Glomerular endothelial cell (primary cell): Measurements from ENCODE around the gene NCKAP5. TPM values are rescaled to one million over a fixed set of nuclear protein-coding genes. Genes with fewer than 3 reads are reported as not detected.
"Not testable (repeated sequence)": the region's sequence is repeated elsewhere in the genome, so short reads cannot be mapped to it uniquely, and the experiment has no call there.

Experiments
- DNase-seq: peaks from one replicate; pipeline ENCODE4 v3.0.0-alpha.2; 2011; ENCODE audit warnings: low read depth, low spot score; ENCODE audit errors: extremely low read depth
- total RNA-seq: library from RNA; depleted of rRNA; stranded (reverse); fragments of >200 nt; gene quantifications from 2 replicates; pipeline ENCODE4 v1.2.3, GENCODE V29; 2015

NCKAP5 gene
- total RNA-seq, 1 donor from 2014 or later: 6.8 TPM

DNA sequence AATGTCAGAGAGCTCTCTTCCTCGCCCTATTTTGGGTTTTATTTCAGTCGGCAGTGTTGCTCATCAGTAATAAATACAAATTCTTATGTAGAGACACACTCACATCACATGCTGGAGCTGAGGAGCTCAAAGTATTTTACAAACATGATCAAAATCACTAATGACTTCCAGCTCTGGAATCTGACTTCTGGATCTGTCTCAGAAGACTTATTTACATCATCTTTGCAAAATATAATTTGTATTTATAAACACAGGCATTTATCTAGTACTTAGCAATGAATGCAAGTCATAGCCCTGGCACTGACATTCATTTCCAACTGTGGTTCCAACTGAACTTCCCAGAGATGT lies 327.1 kb downstream of the NCKAP5 start:
- no peak for DNase-seq

DNA sequence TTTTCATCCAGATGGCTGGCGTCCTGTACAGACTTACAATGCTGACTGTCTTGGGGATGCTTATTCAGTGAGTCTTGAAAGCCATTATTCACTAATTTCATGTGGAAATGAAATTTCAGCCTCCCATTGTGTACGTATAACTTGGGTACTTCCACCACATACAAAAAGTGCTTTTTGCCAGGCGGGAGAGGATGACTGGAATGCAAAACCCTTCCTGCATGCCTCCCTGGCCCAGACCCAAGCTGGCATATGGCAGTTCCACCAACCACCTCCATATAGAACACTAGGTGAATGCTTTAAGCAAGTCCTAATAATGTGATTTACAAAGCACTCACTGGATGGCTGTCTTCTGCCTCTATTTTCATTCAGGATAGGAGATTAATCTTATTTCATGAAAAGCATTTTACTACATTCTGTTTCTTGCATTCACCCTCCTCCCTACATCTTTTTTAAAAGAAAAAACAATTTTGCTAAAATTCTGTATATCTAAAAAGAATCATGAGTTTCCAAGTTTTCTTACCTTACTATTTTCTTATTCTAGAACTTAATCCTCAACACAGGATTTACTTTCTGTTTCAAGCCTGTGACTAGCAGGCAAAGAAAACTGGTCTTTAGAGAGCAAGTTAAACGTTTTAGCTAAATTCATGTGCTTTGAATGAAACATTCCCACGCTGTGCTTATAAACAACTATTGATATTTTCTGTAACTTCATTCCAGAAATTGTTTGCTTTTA lies 327.6 kb downstream of the NCKAP5 start:
- DNase-seq: no peak

DNA sequence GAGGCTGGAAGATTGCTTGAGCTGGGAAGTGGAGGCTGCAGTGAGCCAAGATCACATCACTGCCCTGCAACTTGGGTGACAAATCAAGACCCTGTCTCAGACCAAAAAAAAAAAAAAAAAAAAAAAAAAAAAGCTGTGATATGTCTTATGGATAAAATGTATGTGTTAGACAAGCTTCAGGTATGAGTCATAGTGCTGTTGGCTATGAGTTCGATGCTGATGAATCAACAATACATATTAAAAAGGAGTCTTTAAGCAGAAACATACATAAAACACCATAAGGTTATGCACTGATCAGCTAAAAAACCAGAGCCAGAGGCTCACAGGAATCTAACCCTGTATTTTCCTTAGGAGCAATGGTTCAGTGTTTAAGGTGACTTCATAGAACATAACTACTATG lies 332.3 kb downstream of the NCKAP5 start:
- no peak for DNase-seq

DNA sequence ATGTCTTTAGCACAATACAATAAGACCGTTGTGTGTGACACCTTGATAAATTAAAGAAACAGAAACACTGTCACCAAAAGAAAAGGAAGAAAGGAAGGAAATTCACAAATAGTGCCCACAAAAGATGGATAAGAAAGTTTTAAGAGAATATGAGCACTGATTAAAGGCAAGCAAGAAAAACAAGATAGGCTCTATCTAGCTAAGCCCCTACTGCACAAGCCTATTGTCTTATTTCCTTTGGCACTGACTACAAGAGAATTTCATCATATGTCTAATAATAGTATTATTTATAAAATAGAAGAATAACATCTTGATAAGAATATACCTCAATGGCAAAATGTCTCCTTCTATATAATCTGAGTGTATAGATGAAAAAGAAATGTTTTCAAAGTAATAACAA lies 335.7 kb downstream of the NCKAP5 start:
- DNase-seq: no peak

DNA sequence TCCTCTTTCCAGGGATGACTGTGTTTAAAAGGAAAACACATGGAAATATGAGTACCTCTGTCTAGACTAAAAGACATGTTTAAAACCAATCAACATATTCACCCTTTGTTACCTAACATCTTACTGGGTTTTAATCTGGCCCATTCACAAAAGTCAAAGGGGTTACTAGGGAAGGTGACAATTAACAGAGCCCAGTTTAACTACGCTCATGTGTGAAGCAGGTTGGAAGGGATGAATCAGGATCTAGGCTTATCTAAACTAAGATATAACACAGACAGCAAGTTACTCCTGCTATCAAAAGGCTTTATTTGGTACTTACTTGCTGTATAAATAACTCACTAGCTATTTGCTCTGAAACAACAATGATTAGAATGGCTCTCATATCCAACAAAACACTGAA lies 337.0 kb downstream of the NCKAP5 start:
- DNase-seq: no peak

DNA sequence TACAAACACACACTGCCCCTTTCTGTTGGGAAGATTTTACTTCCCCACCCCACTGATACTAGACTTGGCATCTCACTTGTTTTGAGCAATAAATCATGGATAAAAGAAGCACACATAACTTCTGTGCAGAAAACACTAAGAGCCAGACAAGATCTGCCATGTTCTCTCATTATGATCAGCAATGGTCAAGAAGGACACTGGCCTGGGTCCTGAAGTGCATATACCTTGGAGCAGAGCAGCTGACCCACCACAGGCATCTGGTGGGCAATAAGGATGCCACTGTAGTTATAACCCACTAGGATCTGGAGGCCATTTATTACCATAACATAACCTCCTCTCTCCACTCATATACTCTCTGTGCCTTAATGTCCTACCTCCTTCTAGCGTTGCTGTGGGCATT lies 338.3 kb downstream of the NCKAP5 start:
- no peak for DNase-seq

DNA sequence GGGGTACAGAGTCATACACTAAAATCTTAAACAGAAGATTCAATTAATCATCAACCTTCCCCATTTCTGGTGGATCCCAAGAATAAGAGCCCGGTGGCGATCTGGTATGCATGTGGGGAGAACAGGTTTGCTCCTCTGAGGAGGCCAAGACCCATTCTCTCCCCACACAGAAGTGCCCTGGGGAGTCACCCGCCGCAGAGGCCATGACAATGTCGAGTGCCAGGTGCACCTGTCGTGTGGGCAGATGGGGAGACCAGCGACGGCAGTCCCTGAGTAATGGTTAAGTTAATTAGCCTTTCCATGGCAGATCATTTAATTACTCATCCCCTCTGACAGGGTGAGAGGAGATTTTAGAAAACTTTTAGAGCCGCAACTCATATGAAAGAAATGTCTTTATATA lies 345.0 kb downstream of the NCKAP5 start:
- no peak for DNase-seq

DNA sequence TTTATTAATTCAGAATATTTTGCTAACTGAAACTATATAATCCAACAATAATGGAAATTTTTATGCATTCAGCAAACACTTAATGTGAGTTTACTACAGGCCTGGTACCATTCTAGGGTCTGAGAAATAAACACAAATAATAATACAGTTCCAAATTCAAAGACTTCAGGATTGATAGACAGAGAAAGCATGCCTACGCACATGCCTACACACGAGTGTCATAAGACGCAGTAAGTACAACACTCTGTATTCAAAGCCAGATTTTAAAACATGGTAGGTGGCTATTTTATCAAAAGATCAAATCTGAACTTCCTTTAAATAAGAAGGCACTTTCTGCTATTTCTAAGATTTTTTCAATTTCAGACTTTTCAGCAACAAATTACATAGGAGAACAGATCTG lies 346.9 kb downstream of the NCKAP5 start:
- DNase-seq: no peak

DNA sequence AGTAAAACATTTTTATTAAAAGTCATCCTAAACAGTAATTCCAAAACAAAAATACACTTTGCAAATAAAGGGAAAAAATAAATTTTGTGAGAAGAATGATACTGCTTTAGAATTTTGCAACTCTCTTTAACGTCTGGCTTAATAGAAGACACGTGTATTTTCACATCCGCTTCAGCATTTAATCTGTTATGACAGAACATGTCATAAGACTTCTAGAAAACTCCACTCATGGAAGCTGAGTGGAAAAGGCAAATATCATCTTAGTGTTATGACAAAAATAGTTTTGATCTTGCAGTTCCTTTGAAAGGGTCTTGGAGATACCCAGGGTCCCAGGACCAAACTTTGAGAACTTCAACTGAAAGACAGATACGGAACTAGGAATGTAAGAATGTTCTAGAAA lies 350.1 kb downstream of the NCKAP5 start:
- DNase-seq: no peak

DNA sequence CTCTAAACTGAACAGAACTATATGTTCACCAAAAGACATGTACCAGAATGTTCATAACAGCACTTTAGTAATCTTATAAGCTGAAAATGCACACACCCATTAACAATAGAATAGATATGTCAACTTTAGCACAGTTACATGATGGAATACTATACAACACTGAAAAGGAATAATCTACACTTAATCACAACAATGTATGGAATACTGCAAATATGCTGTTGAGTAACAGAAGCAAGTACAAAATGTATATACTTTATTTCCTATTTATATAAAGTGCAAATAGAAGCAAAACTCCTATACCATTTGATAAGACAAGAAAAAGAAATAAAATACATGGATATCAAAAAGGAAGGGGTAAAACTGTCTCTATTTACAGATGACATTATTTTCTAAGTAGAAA lies 352.8 kb downstream of the NCKAP5 start:
- DNase-seq: no peak

DNA sequence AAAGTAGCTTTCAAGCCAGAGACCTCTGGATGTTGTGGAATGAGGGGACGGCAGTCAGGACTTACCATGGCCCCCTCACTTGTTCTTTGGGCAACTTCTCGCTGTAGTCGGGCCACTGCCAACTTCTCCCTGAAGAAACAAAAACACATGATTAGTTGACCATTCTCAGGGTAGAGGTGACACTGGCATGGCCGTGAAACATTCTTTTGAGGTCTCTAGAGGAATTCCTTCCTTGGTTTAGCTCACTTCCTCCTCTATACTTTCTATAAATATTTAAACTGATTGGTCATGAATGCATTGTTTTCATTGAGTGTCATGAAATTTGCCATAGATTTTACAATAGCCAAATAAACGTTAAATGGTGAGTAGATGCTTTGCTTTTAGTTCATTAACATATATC lies 354.6 kb downstream of the NCKAP5 start:
- no peak for DNase-seq

DNA sequence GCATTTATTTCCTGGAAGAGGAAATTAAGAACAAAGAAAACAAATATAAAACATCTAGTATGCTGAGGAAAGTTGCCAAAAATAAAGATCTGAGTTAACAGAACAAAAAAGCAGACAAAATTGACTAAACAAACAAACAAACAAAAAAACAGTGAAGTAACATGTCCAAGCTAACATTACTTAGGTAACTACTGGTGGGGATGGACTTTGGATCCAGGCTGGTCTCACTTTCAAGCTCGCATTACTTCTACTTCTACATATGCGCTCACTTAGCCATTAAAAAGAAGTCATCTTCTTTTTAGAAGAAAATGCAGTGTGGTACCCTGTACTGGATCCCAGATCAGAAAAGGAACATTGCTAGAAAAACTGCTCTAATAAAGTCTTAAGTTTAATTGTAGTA lies 358.9 kb downstream of the NCKAP5 start:
- no peak for DNase-seq

DNA sequence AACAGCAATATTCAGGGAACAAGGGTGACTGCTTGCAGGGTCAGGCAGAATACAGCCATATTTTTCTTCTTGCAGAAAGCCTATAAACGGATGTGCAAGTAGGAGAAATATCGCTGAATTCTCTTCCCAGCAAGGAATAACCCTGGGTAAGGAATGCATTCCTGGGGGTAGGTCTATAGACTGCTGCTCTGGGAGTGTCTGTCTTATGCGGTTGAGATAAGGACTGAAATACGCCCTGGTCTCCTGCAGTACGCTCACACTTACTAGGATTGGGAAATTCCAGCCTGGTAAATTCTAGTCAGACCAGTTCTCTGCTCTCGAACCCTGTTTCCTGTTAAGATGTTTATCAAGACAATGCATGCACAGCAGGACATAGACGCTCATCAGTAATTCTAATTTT lies 361.6 kb downstream of the NCKAP5 start:
- DNase-seq: not testable (repeated sequence)

DNA sequence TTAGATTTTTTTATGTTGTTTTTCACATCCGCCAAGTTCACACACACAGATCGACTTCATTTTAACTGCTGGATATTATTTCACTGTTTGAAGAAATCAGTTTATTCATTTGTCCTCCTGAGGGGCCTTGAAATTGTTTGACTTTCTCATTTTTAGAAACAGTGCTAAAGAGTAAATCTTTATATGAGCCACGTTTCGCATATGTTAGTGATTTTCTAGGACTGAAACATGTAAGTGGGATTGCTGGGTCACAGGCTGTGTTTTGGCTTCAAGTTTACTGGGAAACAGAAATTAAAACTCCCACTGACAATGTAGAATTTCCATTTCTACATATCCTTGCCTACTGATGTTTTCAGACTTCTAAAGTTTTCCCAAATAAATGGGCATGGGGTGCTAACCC lies 363.8 kb downstream of the NCKAP5 start:
- no peak for DNase-seq

DNA sequence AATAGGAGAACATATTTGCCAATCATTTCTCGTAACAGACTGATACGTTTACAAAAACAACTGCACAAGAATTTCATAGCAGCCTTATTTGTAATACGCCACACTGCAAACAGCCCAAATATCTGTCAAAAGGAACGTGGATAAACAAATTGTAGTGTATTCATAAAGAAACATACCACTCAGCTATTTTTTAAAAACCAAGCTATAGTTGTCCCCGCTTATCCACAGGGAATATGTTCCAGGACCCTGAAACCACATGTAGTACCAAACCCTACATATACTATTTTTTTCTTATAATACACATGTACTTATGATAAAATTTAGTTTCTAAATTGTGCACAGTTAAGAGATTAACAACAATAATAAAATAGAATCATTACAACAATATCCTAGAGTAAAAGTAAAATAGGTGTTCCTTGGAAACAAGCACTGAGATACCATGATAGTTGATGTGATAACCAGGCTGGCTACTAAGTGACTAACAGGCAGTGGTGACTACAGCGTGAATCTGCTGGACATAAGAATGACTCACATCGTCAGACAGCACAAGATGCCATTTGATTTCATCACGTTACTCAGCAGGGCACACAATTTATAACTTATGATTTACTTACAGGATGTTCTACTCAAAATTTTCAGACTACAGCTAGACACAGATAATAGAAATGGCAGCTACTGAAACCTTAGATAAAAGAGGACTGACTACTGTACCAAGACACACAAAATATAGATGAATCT lies 367.4 kb downstream of the NCKAP5 start:
- DNase-seq: peak; percentile 22

DNA sequence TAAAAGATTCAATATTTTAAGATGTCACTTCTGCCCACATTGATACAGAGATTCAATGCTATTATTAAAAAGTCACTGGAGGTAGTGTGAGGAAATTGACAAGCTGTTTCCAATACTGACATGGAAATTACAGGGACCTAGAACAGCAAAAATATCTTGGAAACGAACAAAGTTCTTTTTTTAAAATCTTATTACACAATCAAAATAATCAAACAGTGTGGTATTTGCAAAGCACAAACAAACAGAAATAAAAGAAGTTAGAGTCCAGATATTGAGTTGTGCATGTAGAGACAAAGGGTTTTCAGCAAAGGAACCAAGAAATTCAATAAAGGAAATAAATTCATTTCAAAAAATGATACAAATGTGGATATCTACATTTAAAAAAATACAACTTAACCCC lies 369.6 kb downstream of the NCKAP5 start:
- no peak for DNase-seq

DNA sequence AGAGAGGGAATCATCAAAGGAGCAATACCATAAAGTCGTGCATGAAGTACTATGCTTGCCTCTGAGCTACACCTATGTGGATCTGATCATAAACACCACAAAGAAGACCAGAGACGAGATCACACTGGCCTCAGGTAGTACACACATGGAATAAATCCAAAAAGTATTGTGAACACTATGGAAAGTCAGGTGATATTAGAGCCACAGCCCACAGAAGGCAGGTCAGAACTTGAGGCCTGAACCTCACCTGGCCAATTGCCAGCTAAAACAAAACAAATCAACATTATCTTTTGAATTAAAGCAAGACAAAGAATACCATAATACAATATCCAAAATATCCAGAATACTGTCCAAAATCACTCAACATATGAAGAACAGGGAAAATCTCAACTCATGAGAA lies 371.1 kb downstream of the NCKAP5 start:
- DNase-seq: no peak

DNA sequence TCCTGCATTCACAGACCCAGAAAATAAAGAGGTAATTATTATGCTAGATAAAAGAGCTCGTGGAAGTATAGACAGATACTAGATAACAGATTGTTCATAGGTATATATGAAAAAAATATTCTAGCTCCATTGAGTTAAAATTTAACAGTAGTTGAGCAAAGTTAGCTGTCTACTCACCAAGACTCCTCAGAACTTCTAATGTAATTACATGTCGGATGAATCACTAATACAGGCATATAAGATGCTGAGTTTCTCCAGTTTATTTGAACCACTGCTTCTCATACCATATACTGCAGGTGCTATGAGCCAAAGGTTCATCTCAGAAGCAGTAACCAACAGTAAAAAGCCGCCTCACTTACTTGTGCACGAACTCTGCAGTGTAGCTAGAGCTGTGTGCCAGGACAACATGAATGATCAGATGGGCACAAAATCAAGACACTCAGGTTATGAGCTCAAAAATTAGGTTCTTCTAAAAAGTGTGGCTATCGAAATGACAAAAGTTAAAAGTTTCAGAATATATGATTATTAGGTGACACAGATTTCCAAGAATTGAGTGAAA lies 373.4 kb downstream of the NCKAP5 start:
- DNase-seq: no peak

DNA sequence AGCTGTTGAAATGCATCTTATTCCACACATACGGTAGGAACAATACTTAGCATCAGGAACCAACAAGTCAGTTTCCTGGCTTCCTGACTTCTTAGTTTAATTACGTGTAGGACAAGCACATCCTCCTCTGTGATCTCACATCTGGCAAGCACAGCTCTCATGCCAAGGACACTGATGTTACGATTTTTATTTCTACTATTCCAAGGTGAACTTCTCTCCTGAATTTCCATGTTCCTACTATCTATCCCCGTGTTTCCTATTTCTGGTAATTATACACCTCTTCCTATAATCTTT lies 374.0 kb downstream of the NCKAP5 start:
- no peak for DNase-seq

DNA sequence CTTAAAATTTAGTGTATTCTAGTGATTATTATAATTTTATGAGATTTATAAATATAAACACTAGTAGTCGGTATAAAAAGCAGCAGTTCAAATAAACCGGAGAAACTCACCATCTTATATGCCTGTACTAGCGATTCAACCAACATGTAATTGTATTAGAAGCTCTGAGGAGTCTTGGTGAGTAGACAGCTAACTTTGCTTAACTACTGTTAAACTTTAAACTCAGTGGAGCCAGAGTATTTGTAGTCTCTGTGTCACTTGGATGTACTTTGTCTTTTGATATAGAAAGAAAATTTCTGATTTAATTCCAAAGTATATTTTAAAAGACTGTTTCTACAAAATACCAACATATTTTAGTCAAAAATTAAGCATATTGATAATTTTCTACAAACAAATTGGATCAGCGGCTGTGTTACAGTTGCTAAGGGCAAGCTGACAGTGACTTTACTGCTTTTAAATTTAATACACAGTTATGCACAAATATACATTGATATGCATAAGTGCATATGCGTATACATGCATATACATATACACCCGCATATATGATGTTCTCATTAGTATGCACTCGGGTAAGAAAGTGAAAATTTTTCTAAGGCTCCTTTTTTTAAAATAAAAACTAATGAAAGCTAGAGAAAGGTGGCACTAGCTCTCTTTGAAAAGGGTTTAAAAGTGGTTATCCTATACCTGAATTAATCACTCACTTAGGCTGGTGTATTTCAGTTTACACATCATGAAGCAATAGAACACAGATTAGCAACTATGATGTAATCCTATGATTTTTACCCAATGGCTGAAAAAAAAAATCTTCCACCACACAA lies 374.5 kb downstream of the NCKAP5 start:
- no peak for DNase-seq

DNA sequence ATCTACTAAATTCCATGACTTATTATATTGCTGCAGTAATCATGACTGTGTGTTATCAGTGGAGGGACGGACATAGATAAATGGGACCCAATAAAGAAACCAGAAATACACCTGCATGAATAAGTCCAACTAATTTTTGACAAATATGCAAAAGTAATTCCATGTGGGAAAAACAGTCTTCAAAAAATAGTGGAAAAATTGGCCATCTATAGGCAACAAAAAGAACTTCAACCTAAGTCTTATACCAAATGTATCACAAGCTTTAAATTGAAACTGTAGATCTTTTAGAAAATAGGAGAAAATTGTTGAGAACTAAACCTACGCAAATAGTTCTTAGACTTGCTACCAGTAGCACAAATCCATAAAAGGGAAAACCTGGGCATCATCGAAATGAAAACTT lies 376.2 kb downstream of the NCKAP5 start:
- DNase-seq: no peak

DNA sequence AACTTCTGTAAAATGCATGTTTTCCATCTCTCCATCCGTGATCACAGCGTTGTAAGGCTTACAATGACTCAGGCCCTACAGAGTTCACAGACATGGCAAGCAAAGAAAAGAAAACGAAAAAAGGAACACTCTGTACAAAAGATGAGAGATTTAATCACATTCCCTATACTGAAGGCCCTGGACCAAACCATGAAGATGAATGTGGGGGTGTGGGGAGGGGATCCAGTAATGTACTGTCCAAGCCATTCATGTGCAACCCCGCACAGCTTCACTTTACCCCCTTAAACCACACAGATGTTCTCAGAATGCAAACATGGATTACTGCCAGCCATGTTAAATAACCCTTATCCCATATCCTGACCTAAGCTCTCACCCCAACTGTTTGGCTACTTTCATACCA lies 391.1 kb downstream of the NCKAP5 start:
- no peak for DNase-seq
